ENCODE measurements around the gene CDH12. TPM values are rescaled to one million over a fixed set of nuclear protein-coding genes. Genes with fewer than 3 reads are reported as not detected.
"Not testable (repeated sequence)": the region's sequence is repeated elsewhere in the genome, so short reads cannot be mapped to it uniquely, and the experiment has no call there.

CDH12 gene
- total RNA-seq, 1 experiment from 2014 or later, result not detected

GRCh38 chr5:22265855-22266254 is 587.3 kb downstream of the CDH12 start:
- H3K79me2 ChIP-seq (ENCODE audit: insufficient read depth, low read length); H4K20me1 ChIP-seq (ENCODE audit: insufficient read depth); RAD21 ChIA-PET (ENCODE audit: low non-redundant PET in 1 of 2, low total read pairs in 2 of 2, uncharacterized antibody in 2 of 2, unreplicated experiment in 2 of 2); intact Hi-C loops (cut with micrococcal nuclease); BruUV-seq (replicated peaks); ATAC-seq; CTCF ChIA-PET; DNase-seq (ENCODE audit: low read depth, low spot score); H3K27me3 ChIP-seq (ENCODE audit: insufficient read depth, low read length); POLR2A ChIA-PET; H3K27ac ChIP-seq (ENCODE audit: low read depth, low read length); H3K36me3 ChIP-seq (ENCODE audit: control insufficient read depth in 1 of 2, insufficient read depth in 2 of 2, low read length in 2 of 2); H3K4me2 ChIP-seq (ENCODE audit: low read length); H3K4me1 ChIP-seq (ENCODE audit: control insufficient read depth in 1 of 2, insufficient read depth in 2 of 2, low read length in 2 of 2); H3K4me3 ChIP-seq (replicated peaks in 1 of 2; ENCODE audit: low read depth in 1 of 2, low read length in 2 of 2); H3K9me2 ChIP-seq (ENCODE audit: insufficient read depth); H3K9ac ChIP-seq (ENCODE audit: low read length); H2AFZ ChIP-seq (ENCODE audit: low read depth, low read length, poor library complexity, severe bottlenecking): not testable (repeated sequence)
- H3K9me3 ChIP-seq (ENCODE audit: control insufficient read depth in 1 of 2, insufficient read depth in 1 of 2, low read depth in 1 of 2, low read length in 2 of 2), result peaks cover 3 to 19% of the 10 kb centered on the region in 2 experiments; a peak in 2 of 4 replicates

- ChIA-PET RAD21 (ENCODE audit: low non-redundant PET in 1 of 2, low total read pairs in 2 of 2, uncharacterized antibody in 2 of 2, unreplicated experiment in 2 of 2) (no interaction called here), POLR2A (no interaction called here), CTCF (no interaction called here)
- intact Hi-C loops (cut with micrococcal nuclease), result no loop called here
- TF ChIP-seq YY1 (IDR thresholded peaks at IDR 0.05; ENCODE audit: extremely low read depth, insufficient replicate concordance, low read depth, low read length) (no peak), MAX (IDR thresholded peaks at IDR 0.05) (no peak), ZNF274 (IDR thresholded peaks at IDR 0.05; ENCODE audit: low read depth, low read length) (no peak), ELF1 (IDR thresholded peaks at IDR 0.05; ENCODE audit: borderline replicate concordance, low read depth) (no peak), CTCF (IDR thresholded peaks at IDR 0.05 in 2 of 3, conservative IDR thresholded peaks at IDR 0.05 in 1 of 3; ENCODE audit: borderline replicate concordance in 1 of 3, insufficient read depth in 1 of 3, low read depth in 2 of 3, low read length in 2 of 3) (no peak), ZFX (IDR thresholded peaks at IDR 0.05) (no peak), CEBPB (IDR thresholded peaks at IDR 0.05; ENCODE audit: low read depth) (no peak), POLR2AphosphoS5 (IDR thresholded peaks at IDR 0.05; ENCODE audit: low read depth, low read length) (no peak), EGR1 (IDR thresholded peaks at IDR 0.05; ENCODE audit: low read depth) (no peak), SP1 (IDR thresholded peaks at IDR 0.05; ENCODE audit: low read depth) (no peak), RAD21 (IDR thresholded peaks at IDR 0.05; ENCODE audit: low read depth) (no peak), CBX3 (IDR thresholded peaks at IDR 0.05; ENCODE audit: low read depth) (no peak), SRF (IDR thresholded peaks at IDR 0.05; ENCODE audit: low read depth) (no peak), ATF3 (IDR thresholded peaks at IDR 0.05) (no peak), EZH2 (IDR thresholded peaks at IDR 0.05) (no peak), ZBTB33 (IDR thresholded peaks at IDR 0.05; ENCODE audit: extremely low read depth, insufficient replicate concordance, low read length) (no peak)
- Histone ChIP-seq H2AFZ (ENCODE audit: low read depth, low read length, poor library complexity, severe bottlenecking) (no peak overlapping the region), H3K36me3 (ENCODE audit: control insufficient read depth in 1 of 2, insufficient read depth in 2 of 2, low read length in 2 of 2) (no peaks in the 10 kb centered on the region), H3K4me1 (ENCODE audit: control insufficient read depth in 1 of 2, insufficient read depth in 2 of 2, low read length in 2 of 2) (no peaks in the 10 kb centered on the region), H3K4me2 (ENCODE audit: low read length) (no peak overlapping the region), H3K79me2 (ENCODE audit: insufficient read depth, low read length) (no peaks in the 10 kb centered on the region), H3K9me3 (ENCODE audit: control insufficient read depth in 1 of 2, insufficient read depth in 1 of 2, low read depth in 1 of 2, low read length in 2 of 2) (peaks cover 3 to 12% of the 10 kb centered on the region in 2 experiments; a peak in 2 of 4 replicates), H4K20me1 (ENCODE audit: insufficient read depth) (no peaks in the 10 kb centered on the region), H3K9ac (ENCODE audit: low read length) (no peak overlapping the region), H3K27ac (ENCODE audit: low read depth, low read length) (no peak overlapping the region), H3K4me3 (replicated peaks in 1 of 2; ENCODE audit: low read depth in 1 of 2, low read length in 2 of 2) (no peak overlapping the region), H3K27me3 (ENCODE audit: insufficient read depth, low read length) (no peaks in the 10 kb centered on the region), H3K9me2 (ENCODE audit: insufficient read depth) (no peaks in the 10 kb centered on the region)
- ATAC-seq (no peak), DNase-seq (ENCODE audit: low read depth, low spot score) (no peak)
- no TSS peak for BruUV-seq (replicated peaks)
Observed at GRCh38 chr5:22258139-22258538, 595.0 kb downstream of the CDH12 start.
